Brain microvascular endothelial cell (primary cell): Measurements from ENCODE around the gene C16orf74.

Source experiments
- DNase-seq: peaks from one replicate; pipeline ENCODE4 v3.0.0-alpha.2; 2020
- H3K27ac ChIP-seq: fragments of 250-450 bp; sonication (Bioruptor Pico); 2 replicates; pipeline ENCODE4 v1.5.1; 2020; ENCODE audit warnings: mild to moderate bottlenecking, moderate library complexity
- H3K27me3 ChIP-seq: fragments of 250-450 bp; sonication (Bioruptor Pico); replicated peaks from 2 replicates; pipeline ENCODE4 v1.5.1; 2020; ENCODE audit warnings: mild to moderate bottlenecking
- H3K36me3 ChIP-seq: fragments of 250-450 bp; sonication (Bioruptor Pico); replicated peaks from 2 replicates; pipeline ENCODE4 v1.5.1; 2020; ENCODE audit warnings: mild to moderate bottlenecking
- H3K4me3 ChIP-seq: 2 replicates; pipeline ENCODE4 v1.5.1; 2011; ENCODE audit warnings: low read depth, mild to moderate bottlenecking, control low read depth, low read length, moderate library complexity
- CTCF ChIP-seq: IDR thresholded peaks from 2 replicates; pipeline ENCODE4 v1.5.1; 2011; ENCODE audit warnings: low read depth, mild to moderate bottlenecking, moderate library complexity, low read length, control low read depth, inconsistent platforms; ENCODE audit errors: missing control alignments
- in situ Hi-C: cut with HindIII; loops from 2 replicates; pipeline ENCODE4 v1.10.0; 2017; ENCODE audit warnings: low sequenced_read_pairs, low pct_ligation_motif_present

The C16orf74 gene

GRCh38 chr16:85657996-85658395 lies 92.9 kb downstream of the C16orf74 start:
- no peak overlapping the region for H3K27ac ChIP-seq
- no peak overlapping the region for H3K4me3 ChIP-seq
- in situ Hi-C loops: no loop called here
- peaks cover 32% of the 10 kb centered on the region for H3K36me3 ChIP-seq
- TF ChIP-seq CTCF: no peak
- no peak for DNase-seq
- H3K27me3 ChIP-seq: no peaks in the 10 kb centered on the region
